Stimulated activated naive CD4-positive, alpha-beta T cell (primary cell): Measurements from ENCODE around the gene GABBR2.
"Not testable (repeated sequence)": the region's sequence is repeated elsewhere in the genome, so short reads cannot be mapped to it uniquely, and the experiment has no call there.

Source experiments
- DNase-seq, 6 experiments: peaks; one replicate each; lab custom pipeline; 2025; lab: John Stamatoyannopoulos, UW

Gene GABBR2

DNA sequence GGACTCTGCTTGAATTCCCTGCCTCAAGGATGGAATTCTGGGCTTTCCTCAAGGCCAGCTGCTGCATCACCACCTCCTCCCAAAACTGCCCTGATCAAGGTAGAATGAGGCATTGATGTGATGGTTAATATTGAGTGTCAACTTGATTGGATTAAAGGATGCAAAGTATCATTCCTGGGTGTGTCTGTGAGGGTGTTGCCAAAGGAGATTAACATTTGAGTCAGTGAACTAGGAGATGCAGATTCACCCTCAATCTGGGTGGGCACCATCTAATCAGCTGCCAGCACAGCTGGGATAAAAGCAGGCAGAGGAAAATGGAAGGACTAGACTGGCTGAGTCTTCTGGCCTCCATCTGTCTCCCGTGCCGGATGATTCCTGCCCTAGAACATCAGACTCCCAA is 23.9 kb downstream of the GABBR2 start:
- DNase-seq, result not testable (repeated sequence)

DNA sequence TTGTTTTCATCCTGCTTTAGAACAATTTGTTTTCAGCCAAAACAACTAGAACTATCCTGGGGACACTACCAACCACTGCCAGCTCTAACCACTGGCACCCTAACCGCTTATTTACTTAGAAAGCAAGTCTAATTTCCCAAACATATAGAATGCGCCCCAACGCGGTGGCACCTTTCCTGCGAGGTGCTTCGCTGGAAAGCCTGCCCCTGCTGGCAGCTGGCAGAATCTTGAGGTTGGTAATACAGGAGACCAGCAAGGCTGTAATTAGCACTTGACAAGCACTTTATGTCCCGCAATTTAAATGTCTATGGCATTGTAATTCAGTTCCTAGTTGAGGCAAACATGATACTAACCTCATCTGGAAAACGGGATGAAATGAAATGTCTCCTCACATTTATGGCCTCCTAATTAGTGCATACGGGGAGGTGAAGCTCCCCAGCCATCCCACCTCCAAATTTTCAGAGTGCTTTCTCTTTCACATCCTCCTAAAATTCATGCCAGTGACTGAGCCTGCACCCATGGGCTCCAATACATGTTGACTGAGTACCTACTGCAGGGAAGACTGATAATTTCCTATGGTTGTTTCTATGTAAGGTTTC is 30.4 kb downstream of the GABBR2 start:
- DNase-seq, result no peak

DNA sequence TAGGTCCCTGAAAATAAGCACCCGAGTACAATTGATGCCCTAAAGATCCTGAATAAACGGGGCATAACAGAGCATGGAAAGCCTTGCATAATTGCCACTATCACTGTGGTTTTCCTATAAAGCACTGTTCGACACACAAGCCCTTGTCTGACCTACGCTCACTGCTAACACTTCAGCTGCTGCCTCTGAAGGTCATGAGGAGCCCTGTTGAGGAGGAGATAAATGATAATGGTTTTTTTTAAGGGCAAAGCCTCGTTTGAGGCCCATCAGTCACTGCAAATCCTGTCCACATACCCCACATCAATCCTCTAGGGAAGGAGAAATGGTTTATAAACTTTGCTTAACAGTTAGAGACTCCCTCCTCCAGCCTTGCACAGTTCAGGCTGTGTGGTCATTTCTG is 35.1 kb downstream of the GABBR2 start:
- DNase-seq, result no peak

DNA sequence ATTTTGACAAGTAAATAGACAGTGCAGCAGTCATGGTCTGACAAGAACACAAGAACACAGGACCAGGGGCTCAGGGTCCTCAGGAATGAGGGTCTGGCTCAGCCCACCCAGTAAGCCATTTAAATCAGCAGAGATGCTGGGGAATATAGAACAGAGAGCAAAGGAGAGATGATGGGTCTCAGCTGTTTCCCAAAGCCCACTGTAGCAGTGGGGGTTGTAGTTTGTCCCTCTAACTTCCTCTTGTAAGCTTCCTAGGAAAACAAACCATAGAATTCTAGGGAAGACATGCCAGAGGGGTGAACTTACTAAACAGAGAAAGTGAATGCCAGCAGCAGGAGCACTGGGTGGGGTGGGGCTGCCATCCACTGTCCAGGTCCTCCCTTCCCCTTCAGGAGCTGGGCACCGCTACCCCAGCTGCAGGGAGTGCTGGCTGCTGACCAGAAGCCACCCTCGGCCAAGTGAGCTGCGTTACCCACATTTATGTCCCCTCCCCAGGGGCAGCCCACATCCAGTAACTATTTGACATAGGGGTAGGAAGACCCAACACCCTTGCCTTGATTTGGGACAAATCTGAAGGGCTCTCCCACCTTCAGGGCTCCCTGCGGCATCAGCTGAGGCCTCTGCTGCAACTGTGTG is 41.6 kb downstream of the GABBR2 start:
- DNase-seq, result no peak

DNA sequence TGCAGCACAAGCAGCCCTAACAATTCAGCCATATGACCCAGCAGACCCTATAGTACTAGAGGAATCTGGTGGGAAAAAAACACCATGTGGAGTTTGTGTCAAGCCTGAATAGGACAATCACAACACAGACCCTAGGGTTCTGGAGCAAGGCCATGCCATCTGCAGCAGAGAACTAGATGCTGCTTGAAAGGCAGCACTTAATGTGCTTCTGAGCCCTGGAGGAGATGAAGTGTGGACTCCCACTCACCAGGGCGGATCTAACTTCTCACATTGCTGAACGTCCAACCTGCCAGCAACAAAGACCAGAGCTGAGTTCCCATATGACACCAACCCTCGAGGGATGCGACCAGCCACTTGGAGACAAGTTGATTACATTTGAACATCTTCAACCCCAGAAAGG is 43.2 kb downstream of the GABBR2 start:
- no peak for DNase-seq

DNA sequence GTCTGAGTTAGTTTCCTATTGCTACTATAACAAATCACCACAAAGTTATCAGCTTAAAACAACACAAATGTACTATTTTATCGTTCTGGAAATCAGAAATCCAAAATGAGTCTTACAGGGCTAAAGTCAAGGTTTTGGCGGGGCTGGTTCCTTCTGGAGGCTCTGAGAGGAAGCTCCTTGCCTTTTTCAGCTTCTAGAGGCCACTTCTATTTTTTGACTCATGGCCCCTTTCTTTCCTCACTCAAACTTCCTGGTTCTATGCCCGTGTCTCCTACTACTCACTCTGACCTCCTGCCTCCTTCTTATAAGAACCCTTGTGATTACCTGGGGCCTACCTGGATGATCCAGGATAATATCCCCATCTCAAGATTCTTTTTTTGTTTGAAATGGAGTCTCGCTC is 48.2 kb downstream of the GABBR2 start:
- DNase-seq, result no peak

DNA sequence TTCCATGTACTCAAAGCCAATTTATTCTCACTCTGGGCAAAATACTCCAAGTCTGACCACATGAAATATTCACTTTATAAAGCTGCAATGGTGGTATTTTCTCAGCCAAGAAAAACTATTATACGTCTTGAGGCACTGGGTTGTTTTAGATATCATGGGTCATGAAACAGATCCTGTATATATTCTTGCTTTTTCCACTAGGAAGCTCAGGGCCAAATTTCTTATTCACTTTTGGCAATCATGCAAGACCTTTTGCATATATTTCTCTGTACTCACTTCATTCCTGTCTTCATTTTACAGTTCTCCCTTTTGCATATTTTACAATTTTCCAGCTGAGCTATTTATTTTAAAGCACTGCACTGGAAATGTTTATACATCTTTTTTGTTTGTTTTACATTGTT is 49.8 kb downstream of the GABBR2 start:
- no peak for DNase-seq

DNA sequence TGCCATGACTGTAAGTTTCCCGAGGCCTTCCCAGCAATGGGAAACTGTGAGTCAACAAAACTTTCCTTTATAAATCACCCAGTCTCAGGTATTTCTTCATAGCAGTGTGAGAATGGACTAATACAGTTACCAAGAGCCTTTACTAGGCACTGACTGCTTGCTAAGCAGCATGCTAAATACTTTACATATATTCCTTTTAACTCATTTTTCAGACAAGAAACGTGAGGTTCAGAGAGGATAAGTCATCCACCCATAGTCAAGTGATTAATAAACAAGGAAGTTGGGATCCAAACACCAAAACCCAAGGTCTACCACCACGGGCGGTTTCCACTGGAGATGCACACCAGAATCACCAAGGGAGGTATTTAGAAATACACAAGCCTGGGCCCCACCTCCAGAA is 50.8 kb downstream of the GABBR2 start:
- no peak for DNase-seq

DNA sequence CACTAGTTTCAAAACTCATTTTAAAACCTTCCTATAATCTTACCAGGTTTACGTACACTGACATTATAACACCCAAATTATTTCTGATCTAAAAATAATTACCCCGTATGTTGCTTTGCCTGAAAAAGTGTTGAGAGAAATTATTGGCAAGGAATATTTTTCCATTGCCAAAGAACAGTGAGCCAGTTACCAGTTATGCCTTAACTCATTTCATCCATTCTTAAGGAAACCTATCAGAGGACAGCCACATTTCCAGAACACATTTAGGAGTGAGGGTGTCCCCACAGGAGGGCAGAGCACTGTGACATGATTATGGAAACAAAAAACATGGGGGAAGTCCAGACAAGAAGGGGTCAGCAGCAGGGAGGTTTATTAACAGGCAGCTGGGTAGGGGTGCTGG is 52.2 kb downstream of the GABBR2 start:
- DNase-seq, result no peak

DNA sequence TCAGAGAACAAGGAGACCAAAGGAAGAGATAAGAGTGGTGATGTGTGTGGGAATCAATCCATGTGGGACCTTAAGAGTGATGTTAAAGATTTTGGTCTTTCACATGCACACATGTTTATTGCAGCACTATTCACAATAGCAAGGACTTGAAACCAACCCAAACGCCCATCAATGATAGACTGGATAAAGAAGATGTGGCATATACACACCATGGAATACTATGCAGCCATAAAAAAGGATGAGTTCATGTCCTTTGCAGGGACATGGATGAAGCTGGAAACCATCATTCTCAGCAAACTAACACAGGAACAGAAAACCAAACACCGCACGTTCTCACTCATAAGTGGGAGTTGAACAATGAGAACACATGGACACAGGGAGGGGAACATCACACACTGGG is 53.3 kb downstream of the GABBR2 start:
- DNase-seq, result not testable (repeated sequence)

DNA sequence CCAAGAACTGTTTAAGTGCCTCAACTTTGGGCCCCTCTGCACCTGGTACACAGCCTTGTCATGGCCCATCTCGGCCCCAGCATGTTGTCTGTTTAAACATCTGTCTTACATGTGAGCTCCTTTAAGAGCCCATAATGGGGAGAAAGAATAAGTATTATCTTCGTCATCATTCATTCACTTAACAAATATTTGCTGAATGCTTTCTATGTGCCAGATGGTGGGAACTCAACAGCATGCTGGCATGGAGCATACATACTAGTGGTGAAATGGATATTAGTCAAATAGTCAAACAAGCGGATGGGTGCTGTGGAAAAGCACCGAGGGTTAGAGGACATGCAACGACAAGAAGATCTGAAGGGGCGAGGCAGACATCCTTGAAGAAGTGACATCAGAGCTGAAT is 54.5 kb downstream of the GABBR2 start:
- DNase-seq, result no peak

DNA sequence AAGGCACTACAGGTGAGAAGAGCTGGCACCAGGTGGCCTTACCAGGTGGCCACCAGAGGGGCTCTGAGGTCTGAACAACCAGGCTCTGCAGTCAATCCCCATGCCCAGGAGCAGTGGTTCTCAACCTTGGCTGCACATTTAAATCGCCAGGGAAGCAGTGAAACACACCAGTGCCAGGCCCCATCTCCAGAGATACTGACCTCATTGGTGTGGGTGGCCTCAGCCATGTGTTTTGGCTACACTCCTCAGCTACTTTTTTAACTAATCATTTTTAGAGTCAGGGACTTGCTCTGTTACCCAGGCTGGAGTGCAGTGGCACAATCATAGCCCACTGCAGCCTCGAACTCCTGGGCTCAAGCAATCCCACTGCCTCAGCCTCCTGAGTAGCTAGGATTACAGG is 56.0 kb downstream of the GABBR2 start:
- DNase-seq, result no peak

DNA sequence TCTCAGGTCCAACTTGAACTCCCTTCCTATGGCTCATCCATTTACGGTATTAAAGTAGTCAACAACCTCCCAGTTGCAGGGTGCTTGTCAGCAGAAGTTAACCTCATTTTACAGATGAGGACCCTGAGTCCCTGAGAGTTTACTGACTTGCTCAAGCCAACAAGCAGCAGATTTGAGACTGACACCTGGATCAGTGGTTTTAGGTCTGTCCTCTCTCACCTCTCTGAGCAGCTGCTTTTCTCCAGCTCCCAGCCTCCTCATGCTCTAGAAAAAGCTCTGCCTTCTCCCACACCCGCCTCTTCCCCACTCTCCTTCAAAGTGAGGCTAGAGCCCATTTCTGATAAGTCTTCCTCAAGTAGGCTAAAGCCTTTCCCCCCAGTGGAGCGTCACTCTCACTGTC is 56.4 kb downstream of the GABBR2 start:
- no peak for DNase-seq

DNA sequence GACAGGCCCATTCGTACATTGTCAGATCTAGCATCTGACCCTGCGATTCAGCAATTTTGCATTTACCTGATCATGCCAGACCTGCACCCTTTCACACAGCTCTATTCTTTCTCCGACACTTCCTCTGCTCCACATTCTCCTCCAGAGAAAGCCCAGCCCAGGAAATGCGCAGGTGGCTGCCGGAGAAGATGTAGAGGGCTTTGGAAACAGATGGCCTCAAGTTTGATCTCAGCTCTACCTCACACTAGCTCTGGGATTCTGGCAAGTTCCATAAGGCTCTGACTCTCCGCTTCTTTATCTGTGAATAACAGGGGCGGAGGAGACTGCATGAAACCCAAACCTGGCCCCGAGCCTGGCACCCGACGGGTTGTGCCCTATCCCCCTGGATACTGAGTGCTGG is 61.5 kb downstream of the GABBR2 start:
- DNase-seq, result no peak

DNA sequence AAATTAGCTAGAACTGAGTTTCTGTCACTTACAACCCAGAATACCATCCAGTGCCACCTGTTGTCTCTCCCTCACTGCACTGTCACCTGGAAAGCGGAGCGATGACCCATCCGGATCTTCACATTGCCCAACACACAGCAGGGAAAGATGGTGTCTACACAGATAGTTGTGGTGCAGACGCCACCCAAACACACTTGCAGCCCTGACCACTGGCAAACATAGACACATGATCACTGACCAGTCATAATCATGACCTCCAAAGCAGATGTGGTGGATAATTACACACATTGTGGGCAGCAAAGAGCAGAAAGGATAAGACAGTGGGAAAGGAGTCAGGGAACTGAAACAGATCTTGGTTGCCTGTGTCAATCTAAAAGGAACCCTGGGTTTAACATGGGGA is 64.7 kb downstream of the GABBR2 start:
- DNase-seq, result no peak

DNA sequence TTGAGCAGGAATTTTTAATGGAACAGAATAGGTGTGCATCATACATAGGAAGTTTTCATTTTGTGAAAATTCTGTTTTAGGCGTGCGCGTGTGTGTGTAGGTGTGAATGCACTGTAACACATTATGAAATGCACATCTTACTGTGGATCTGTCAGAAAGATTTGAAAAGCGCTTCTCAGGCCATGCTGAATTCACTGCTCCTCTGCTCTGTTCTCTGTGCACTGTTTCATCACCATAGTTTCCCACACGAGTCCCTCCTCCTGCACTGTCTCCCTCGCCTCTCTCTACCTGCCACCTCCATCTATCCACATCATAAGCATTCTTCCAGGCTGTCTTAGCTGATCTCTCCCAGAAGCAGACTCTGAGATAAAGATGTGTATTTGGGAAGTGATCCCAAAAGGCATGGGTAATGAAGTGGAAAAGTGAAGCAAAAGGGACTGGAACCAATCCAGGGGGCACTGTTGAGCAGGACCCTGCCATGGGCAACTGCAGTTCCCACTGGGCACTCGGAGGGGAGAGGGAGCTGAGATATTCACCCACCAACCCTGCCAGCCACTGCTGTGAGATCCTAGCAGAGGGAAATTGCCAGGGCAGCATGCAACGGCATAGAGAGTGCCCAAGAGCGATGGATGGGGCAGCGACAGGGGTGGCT is 65.9 kb downstream of the GABBR2 start:
- DNase-seq, result no peak

DNA sequence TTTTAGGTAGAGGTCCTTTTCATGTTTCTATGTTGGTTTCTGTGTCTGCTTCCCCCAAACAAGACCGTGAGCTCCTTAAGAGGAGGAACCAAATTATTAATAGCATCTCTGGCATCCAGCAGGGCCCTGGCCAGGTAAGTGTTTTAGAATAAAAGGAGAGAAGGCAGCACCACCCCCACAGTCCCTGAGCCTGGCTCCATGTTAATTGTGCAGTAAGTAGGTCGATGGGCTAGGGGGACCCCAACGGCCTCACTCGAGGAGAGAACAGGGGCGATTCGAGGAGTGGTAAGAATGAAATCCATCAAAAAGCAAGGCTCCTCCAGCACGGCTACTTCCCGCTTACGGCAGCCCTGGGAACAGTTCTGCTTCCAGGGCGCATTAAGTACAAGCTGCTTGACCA is 67.0 kb downstream of the GABBR2 start:
- DNase-seq, result no peak

DNA sequence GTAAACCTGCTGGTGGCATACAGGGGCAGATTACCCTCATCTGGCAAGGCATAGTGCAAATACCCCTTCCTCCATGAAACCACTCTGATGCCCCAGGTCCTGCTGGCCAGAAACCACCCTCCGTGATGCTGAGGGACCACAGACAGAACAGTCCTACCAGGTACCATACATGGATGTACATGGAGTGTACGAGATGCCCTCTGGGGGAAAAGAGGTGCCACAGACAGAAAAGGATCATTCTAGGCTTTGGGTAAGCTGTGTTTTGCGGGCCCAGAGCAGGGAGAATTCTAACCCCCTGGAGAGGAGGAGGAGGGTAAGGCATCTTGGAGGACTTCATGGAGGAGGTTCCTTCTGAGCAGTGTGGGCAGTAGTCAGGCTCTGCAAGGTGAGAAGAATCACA is 68.3 kb downstream of the GABBR2 start:
- DNase-seq, result no peak

DNA sequence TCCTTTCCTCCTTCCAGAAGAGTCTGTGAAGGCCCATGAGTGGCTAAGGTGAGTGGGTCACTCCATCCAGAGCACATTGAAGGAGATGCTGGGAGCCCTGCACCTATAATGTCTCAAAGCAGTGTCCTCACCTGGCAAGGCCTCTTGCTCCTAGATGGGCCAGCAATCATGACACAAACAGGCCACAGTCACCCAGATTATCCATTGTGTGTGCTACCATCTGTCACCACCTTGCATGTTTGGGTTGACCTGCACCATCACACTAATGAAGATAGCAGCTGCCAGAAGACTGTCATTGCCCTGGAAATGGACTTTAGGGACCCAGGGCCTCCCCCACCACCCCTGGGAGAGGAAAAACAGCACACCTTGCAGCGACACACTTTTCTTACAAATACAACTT is 69.6 kb downstream of the GABBR2 start:
- no peak for DNase-seq

DNA sequence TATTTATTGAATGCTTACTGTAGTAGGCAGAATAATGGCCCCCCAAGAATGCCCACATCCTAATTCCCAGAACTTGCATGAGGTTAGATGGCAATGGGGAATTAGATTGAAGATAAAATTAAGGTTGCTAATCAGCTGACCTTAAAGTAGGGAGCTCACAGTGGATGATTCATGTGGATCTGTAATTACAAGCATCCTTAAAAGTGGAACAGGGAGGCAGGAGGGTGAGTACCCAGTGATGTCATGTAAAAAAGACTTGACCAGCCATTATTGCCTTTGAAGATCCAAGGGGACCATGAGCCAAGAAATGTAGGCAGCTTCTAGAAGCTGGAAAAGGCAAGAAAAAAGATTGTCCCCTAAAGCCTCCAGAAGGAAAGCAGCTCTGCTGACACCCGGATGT is 71.4 kb downstream of the GABBR2 start:
- DNase-seq, result no peak

DNA sequence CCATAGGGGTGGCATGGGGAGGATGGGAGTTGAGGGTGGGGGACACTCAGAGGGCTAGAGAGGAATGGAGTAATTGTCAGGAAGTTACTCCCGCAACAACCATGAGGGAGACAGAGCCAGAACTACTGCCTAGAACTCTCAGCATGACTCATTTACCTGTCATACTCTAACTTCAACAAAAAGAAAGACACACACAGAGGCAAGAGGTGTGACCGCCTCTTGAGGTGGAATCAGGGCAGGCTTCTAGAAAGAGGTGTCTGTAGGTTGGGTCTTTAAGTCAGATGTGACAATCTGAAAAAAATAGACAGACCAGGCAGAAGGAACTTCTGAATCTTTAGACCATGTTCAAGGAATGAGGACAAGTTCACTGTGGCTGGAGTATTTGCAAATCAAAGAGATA is 73.4 kb downstream of the GABBR2 start:
- no peak for DNase-seq

DNA sequence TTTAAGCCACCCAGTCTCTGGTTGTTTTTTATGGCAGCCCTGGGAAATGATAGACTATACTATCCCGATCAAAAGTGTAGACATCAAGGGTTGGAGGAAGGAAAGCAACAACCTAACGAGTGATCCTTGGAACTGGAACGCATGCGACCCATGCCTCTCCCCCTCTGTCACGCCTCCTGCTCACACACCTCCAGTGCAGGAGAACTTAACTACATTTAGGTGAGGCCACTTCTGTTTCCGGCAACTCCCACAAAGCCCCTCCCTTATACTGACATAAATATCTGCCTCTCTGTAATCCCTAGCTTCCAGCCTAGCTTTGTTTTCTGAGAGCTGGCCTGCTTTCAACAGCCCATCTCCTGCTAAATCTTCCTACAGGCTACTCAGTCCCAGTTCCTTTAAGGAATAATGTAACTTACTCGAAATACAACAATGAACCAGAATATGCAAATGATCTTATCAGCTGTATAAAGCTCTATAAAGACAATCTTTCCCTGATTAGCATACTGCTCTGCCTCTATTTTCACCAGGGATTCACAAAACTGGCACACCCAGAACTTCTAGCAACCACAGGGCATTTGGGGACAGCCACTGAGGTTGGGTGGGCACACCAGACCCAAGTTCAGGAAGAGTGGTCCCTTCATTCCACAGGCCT is 73.9 kb downstream of the GABBR2 start:
- no peak for DNase-seq

DNA sequence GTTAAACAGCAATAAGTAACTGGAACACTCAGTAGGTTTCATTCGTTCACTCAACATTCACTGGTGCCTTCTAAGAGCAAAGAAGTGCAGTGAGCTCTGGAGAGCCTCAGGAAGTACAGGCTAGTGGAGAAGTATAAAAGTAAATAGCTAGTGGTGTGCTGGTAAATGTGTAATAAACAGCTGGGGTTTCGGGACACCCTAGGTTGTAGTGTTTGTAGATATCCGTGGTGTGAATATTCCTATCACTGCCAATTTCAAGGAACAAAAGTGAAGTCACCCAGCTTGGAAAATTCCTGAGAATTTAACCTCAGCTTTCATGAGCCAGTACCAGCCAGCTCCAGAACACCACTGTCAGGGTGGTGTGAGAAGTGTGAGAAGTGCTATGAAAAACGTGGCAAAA is 75.9 kb downstream of the GABBR2 start:
- DNase-seq, result no peak
